Measurements from ENCODE around the gene DOC2A.

DOC2A gene

GRCh38 chr16:29993903-29994599 is 16.8 kb downstream of the DOC2A start:
- peaks cover 52% of the 10 kb centered on the region for H3K36me3 Mint-ChIP-seq
- peak overlapping the region; percentile 98 for H3K27ac Mint-ChIP-seq
- H3K27me3 Mint-ChIP-seq = no peaks in the 10 kb centered on the region
- DNase-seq = no peak
- CTCF ChIA-PET = no interaction called here
- H3K4me3 Mint-ChIP-seq = peak overlapping the region; percentile 93
- peaks cover 40% of the 10 kb centered on the region for H3K4me1 Mint-ChIP-seq
- H3K9me3 Mint-ChIP-seq = no peaks in the 10 kb centered on the region

- CTCF ChIA-PET = interaction anchor here (0.8 kb wide), 1 partner anchor 12 kb away, joined by 3 read pairs; no protein-coding TSS in a partner anchor
- H3K9me3 Mint-ChIP-seq = no peaks in the 10 kb centered on the region
- DNase-seq = no peak
- peaks cover 38% of the 10 kb centered on the region for H3K4me1 Mint-ChIP-seq
- H3K36me3 Mint-ChIP-seq = peaks cover 50% of the 10 kb centered on the region
- no peak overlapping the region for H3K4me3 Mint-ChIP-seq
- no peaks in the 10 kb centered on the region for H3K27me3 Mint-ChIP-seq
- no peak overlapping the region for H3K27ac Mint-ChIP-seq
Observed at GRCh38 chr16:29993191-29993902, 17.5 kb downstream of the DOC2A start.

GRCh38 chr16:29992344-29992967 is 18.4 kb downstream of the DOC2A start:
- CTCF ChIA-PET = interaction anchor here (0.8 kb wide), 1 partner anchor 13 kb away, joined by 3 read pairs; no protein-coding TSS in a partner anchor
- H3K36me3 Mint-ChIP-seq = peaks cover 50% of the 10 kb centered on the region
- H3K4me1 Mint-ChIP-seq = peaks cover 31% of the 10 kb centered on the region
- no peaks in the 10 kb centered on the region for H3K9me3 Mint-ChIP-seq
- peak overlapping the region; percentile 37 for H3K4me3 Mint-ChIP-seq
- no peak for DNase-seq
- H3K27ac Mint-ChIP-seq = no peak overlapping the region
- H3K27me3 Mint-ChIP-seq = no peaks in the 10 kb centered on the region

- Mint-ChIP-seq H3K9me3 (no peaks in the 10 kb centered on the region), H3K4me1 (peaks cover 25% of the 10 kb centered on the region), H3K36me3 (peaks cover 48% of the 10 kb centered on the region), H3K27ac (no peak overlapping the region), H3K4me3 (no peak overlapping the region), H3K27me3 (no peaks in the 10 kb centered on the region)
- CTCF ChIA-PET = no interaction called here
- DNase-seq = no peak
Observed at GRCh38 chr16:29991571-29991904, 19.3 kb downstream of the DOC2A start.

- no peak overlapping the region for H3K27ac Mint-ChIP-seq
- DNase-seq = no peak
- H3K4me3 Mint-ChIP-seq = no peak overlapping the region
- peaks cover 51% of the 10 kb centered on the region for H3K36me3 Mint-ChIP-seq
- CTCF ChIA-PET = no interaction called here
- H3K4me1 Mint-ChIP-seq = peaks cover 20% of the 10 kb centered on the region
- H3K9me3 Mint-ChIP-seq = no peaks in the 10 kb centered on the region
- H3K27me3 Mint-ChIP-seq = no peaks in the 10 kb centered on the region
Observed at GRCh38 chr16:29990883-29991570, 19.8 kb downstream of the DOC2A start.

GRCh38 chr16:29990034-29990433 is 20.8 kb downstream of the DOC2A start:
- Mint-ChIP-seq H3K9me3 (no peaks in the 10 kb centered on the region), H3K27me3 (no peaks in the 10 kb centered on the region), H3K27ac (no peak overlapping the region), H3K4me3 (no peak overlapping the region), H3K4me1 (peaks cover 16% of the 10 kb centered on the region), H3K36me3 (peaks cover 56% of the 10 kb centered on the region)
- DNase-seq = no peak
- CTCF ChIA-PET = no interaction called here

- no peaks in the 10 kb centered on the region for H3K27me3 Mint-ChIP-seq
- CTCF ChIA-PET = no interaction called here
- no peaks in the 10 kb centered on the region for H3K9me3 Mint-ChIP-seq
- no peak overlapping the region for H3K4me3 Mint-ChIP-seq
- no peak for DNase-seq
- peaks cover 9% of the 10 kb centered on the region for H3K4me1 Mint-ChIP-seq
- no peak overlapping the region for H3K27ac Mint-ChIP-seq
- H3K36me3 Mint-ChIP-seq = peaks cover 59% of the 10 kb centered on the region
Observed at GRCh38 chr16:29989111-29989858, 21.5 kb downstream of the DOC2A start.

GRCh38 chr16:29988346-29989075 is 22.3 kb downstream of the DOC2A start:
- Mint-ChIP-seq H3K27me3 (no peaks in the 10 kb centered on the region), H3K9me3 (no peaks in the 10 kb centered on the region), H3K27ac (no peak overlapping the region), H3K4me3 (no peak overlapping the region), H3K4me1 (peaks cover 3% of the 10 kb centered on the region), H3K36me3 (peaks cover 61% of the 10 kb centered on the region)
- CTCF ChIA-PET = no interaction called here
- DNase-seq = no peak

GRCh38 chr16:29987371-29988085 is 23.3 kb downstream of the DOC2A start:
- no peak overlapping the region for H3K4me3 Mint-ChIP-seq
- peaks cover 63% of the 10 kb centered on the region for H3K36me3 Mint-ChIP-seq

GRCh38 chr16:29986931-29987330 is 23.9 kb downstream of the DOC2A start:
- Mint-ChIP-seq H3K4me3 (no peak overlapping the region), H3K27ac (no peak overlapping the region), H3K27me3 (no peaks in the 10 kb centered on the region), H3K9me3 (no peaks in the 10 kb centered on the region), H3K36me3 (peaks cover 68% of the 10 kb centered on the region), H3K4me1 (no peaks in the 10 kb centered on the region)
- DNase-seq = no peak
- CTCF ChIA-PET = interaction anchor here (1.2 kb wide), 1 partner anchor 8 kb away, joined by 3 read pairs; no protein-coding TSS in a partner anchor

More at GRCh38 chr16:29987371-29988085, 23.3 kb downstream of the DOC2A start:
- Mint-ChIP-seq H3K9me3 (no peaks in the 10 kb centered on the region), H3K4me1 (no peaks in the 10 kb centered on the region), H3K27me3 (no peaks in the 10 kb centered on the region), H3K27ac (no peak overlapping the region)
- CTCF ChIA-PET = interaction anchor here (1.2 kb wide), 1 partner anchor 9 kb away, joined by 3 read pairs; no protein-coding TSS in a partner anchor
- no peak for DNase-seq

GRCh38 chr16:29986231-29986630 is 24.6 kb downstream of the DOC2A start:
- CTCF ChIA-PET = interaction anchor here (1.6 kb wide), 1 partner anchor 46 kb away, joined by 4 read pairs; no protein-coding TSS in a partner anchor
- peak overlapping the region; percentile 19 for H3K27ac Mint-ChIP-seq
- no peaks in the 10 kb centered on the region for H3K4me1 Mint-ChIP-seq
- peaks cover 66% of the 10 kb centered on the region for H3K36me3 Mint-ChIP-seq
- no peak overlapping the region for H3K4me3 Mint-ChIP-seq
- no peaks in the 10 kb centered on the region for H3K9me3 Mint-ChIP-seq
- no peaks in the 10 kb centered on the region for H3K27me3 Mint-ChIP-seq
- no peak for DNase-seq

GRCh38 chr16:29985271-29985811 is 25.5 kb downstream of the DOC2A start:
- CTCF ChIA-PET = interaction anchor here (1.6 kb wide), 1 partner anchor 47 kb away, joined by 4 read pairs; no protein-coding TSS in a partner anchor

More at GRCh38 chr16:29985271-29985811, 25.5 kb downstream of the DOC2A start:
- H3K36me3 Mint-ChIP-seq = peaks cover 68% of the 10 kb centered on the region
- H3K4me3 Mint-ChIP-seq = no peak overlapping the region
- H3K4me1 Mint-ChIP-seq = no peaks in the 10 kb centered on the region
- no peak for DNase-seq
- no peak overlapping the region for H3K27ac Mint-ChIP-seq
- no peaks in the 10 kb centered on the region for H3K9me3 Mint-ChIP-seq
- no peaks in the 10 kb centered on the region for H3K27me3 Mint-ChIP-seq

Data from activated naive CD4-positive, alpha-beta T cell treated with anti-CD3 and anti-CD28 coated beads, Interleukin-2, amount 10 ng/mL, durations not matched to agents 7 days and 5 days (primary cell).